H1 (cell line): Measurements from ENCODE around the gene ABCG5. TPM values are rescaled to one million over a fixed set of nuclear protein-coding genes. Genes with fewer than 3 reads are reported as not detected.

Experiments used
- EGR1 ChIP-seq: IDR thresholded peaks from 2 replicates; pipeline ENCODE4 v1.6.1; 2011; ENCODE audit warnings: low read depth, low read length, borderline replicate concordance
- JUND ChIP-seq: IDR thresholded peaks from 2 replicates; pipeline ENCODE4 v1.6.1; 2011; ENCODE audit warnings: mild to moderate bottlenecking, improper control_type of control experiment, low read length
- NANOG ChIP-seq: IDR thresholded peaks from 2 replicates; pipeline ENCODE4 v1.6.1; 2011; ENCODE audit warnings: low read length, low read depth, mild to moderate bottlenecking, inconsistent platforms; ENCODE audit not compliant: insufficient read depth, poor library complexity, severe bottlenecking
- NRF1 ChIP-seq: IDR thresholded peaks from 2 replicates; pipeline ENCODE4 v1.6.1; 2011; ENCODE audit warnings: mild to moderate bottlenecking, low read depth, low read length, improper control_type of control experiment
- POLR2AphosphoS5 ChIP-seq: IDR thresholded peaks from 2 replicates; pipeline ENCODE4 v1.6.1; 2011; ENCODE audit warnings: low read depth, low read length
- polyA plus RNA-seq, 7 experiments: library from polyadenylated mRNA; depleted of rRNA in 3 of 7; stranded (reverse) in 5 of 7; unstranded in 2 of 7; fragments of >200 nt in 5 of 7; fragments of 200-250 nt in 2 of 7; gene quantifications; 1 replicate in 5 of 7; 2 replicates in 1 of 7; 4 replicates in 1 of 7; pipeline versions ENCODE4 v1.2.1 to v1.2.3, GENCODE V29; 2011 to 2013; ENCODE audit warnings: missing spikeins in 2 of 7, mixed read lengths in 2 of 7
- total RNA-seq: library from RNA; stranded (reverse); fragmentation: NEBNext Ultra II Directional; extraction: Animal tissue kit (Norgen Biotek cat#: 25700); gene quantifications from 2 replicates; pipeline ENCODE4 v1.2.1, GENCODE V29; 2021
- TF ChIP-seq, protein P1 (sequence below): IDR thresholded peaks from 2 replicates; pipeline ENCODE4 v1.6.1; 2012; ENCODE audit warnings: low read length, inconsistent platforms

Gene ABCG5
- total and polyA plus RNA-seq, 2 of the 8 experiments (the other 6 are each of a cell fraction or from before 2014, with no cell fraction given) = not detected

DNA sequence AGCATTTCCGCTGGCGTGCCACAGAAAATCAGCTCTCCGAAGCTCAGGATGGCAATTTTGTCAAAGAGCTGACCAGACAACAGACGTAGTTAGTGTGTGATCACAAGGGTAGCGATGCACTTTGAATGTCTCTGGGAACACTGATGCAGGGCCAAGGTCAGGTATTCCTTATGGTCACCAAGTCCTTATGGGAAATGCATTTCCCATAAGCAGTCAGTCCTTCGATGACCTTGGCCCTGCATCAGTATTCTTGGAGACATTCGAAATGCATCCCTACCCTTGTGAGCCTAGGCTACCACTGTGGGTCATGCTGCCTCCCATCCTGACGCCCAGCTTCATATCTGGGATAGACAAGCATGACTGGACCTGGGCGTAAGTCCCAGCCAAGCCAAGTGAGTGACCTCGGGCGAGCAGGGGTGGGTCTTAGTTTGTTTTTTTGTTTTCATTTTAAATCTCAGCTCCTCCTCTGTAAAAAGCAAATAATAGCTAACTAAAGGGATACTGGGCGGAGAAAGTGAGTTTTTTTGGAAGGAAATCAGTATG lies 13.6 kb downstream of the ABCG5 start (continued):
- TF ChIP-seq, protein P1, sequence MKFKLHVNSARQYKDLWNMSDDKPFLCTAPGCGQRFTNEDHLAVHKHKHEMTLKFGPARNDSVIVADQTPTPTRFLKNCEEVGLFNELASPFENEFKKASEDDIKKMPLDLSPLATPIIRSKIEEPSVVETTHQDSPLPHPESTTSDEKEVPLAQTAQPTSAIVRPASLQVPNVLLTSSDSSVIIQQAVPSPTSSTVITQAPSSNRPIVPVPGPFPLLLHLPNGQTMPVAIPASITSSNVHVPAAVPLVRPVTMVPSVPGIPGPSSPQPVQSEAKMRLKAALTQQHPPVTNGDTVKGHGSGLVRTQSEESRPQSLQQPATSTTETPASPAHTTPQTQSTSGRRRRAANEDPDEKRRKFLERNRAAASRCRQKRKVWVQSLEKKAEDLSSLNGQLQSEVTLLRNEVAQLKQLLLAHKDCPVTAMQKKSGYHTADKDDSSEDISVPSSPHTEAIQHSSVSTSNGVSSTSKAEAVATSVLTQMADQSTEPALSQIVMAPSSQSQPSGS = no peak
- TF ChIP-seq EGR1 (no peak), POLR2AphosphoS5 (no peak), JUND (no peak), NRF1 (no peak), NANOG (no peak)
